K562 (cell line): ENCODE results near the gene PPT1. TPM values are rescaled to one million over a fixed set of nuclear protein-coding genes. Genes with fewer than 3 reads are reported as not detected.

Experiments used
- ELF4 ChIP-seq: fragments of 450-650 bp; formaldehyde crosslinking; IDR thresholded peaks from 2 replicates; pipeline ENCODE4 v1.4.0; 2022; ENCODE audit warnings: missing genetic modification characterization
- EP400 ChIP-seq: fragments of 450-650 bp; IDR thresholded peaks from 2 replicates; pipeline ENCODE4 v1.6.1; 2017; ENCODE audit warnings: antibody characterized with exemption, mild to moderate bottlenecking, moderate library complexity
- HCFC1 ChIP-seq: IDR thresholded peaks from 2 replicates; pipeline ENCODE4 v1.6.1; 2012; ENCODE audit warnings: low read depth, low read length, improper control_type of control experiment
- HNRNPH1 ChIP-seq: fragments of 200-400 bp; formaldehyde crosslinking; optimal IDR thresholded peaks from 2 replicates; pipeline ENCODE3; 2017; ENCODE audit warnings: low read depth, mild to moderate bottlenecking, low read length, moderate library complexity
- ILK ChIP-seq: fragments of 450-650 bp; IDR thresholded peaks from 2 replicates; pipeline ENCODE4 v1.6.1; 2016; ENCODE audit warnings: missing genetic modification characterization, low read depth, mild to moderate bottlenecking, missing compliant biosample characterization, moderate library complexity, borderline replicate concordance
- MAFK ChIP-seq: IDR thresholded peaks from 2 replicates; pipeline ENCODE4 v1.6.1; 2011; ENCODE audit warnings: low read length, improper control_type of control experiment
- PURB ChIP-seq: sonication (generic); formaldehyde crosslinking; IDR thresholded peaks from 2 replicates; pipeline ENCODE4 v1.9.0; 2021; ENCODE audit warnings: low read depth, mild to moderate bottlenecking, missing genetic modification reagents
- SETDB1 ChIP-seq: IDR thresholded peaks from one replicate; pipeline ENCODE4 v1.6.1; 2012; ENCODE audit warnings: low read length, control low read depth, inconsistent platforms
- ZNF165 ChIP-seq: fragments of 250-450 bp; sonication (Bioruptor Pico); IDR thresholded peaks from 2 replicates; pipeline ENCODE4 v1.4.0; 2020; ENCODE audit warnings: borderline replicate concordance
- ZNF696 ChIP-seq: fragments of 250-450 bp; sonication (Bioruptor Pico); conservative IDR thresholded peaks from 2 replicates; pipeline ENCODE4 v1.4.0; 2020; ENCODE audit warnings: mild to moderate bottlenecking, moderate library complexity
- polyA plus RNA-seq, 8 experiments: library from polyadenylated mRNA; depleted of rRNA in 4 of 8; stranded (reverse) in 5 of 8; unstranded in 3 of 8; fragments of >200 nt; fragmentation: Nextera tagmentation in 2 of 8; fragmentation: Illumina TruSeq in 1 of 8; extraction: Ambion mirVana in 2 of 8; extraction: Trizol in 1 of 8; gene quantifications; 2 replicates each; pipeline versions ENCODE4 v1.2.1 to v1.2.3, GENCODE V29; 2011 to 2014; ENCODE audit warnings: inconsistent platforms in 1 of 8, missing spikeins in 1 of 8
- total RNA-seq, 7 experiments: library from RNA; depleted of rRNA in 6 of 7; stranded (reverse); fragments of >200 nt in 6 of 7; fragmentation: Illumina TruSeq in 2 of 7; extraction: Trizol in 2 of 7; gene quantifications; 2 replicates each; pipeline versions ENCODE4 v1.2.1 to v1.2.3, GENCODE V29; 2011 to 2021; ENCODE audit warnings: low replicate concordance in 1 of 7
- TF ChIP-seq, protein P1 (sequence below): fragments of 250-450 bp; sonication (Bioruptor Pico); IDR thresholded peaks from 2 replicates; pipeline ENCODE4 v1.8.0; 2021; ENCODE audit warnings: borderline replicate concordance, mild to moderate bottlenecking, moderate library complexity; ENCODE audit not compliant: poor library complexity, severe bottlenecking
- TF ChIP-seq, protein P2 (sequence below): sonication (generic); formaldehyde crosslinking; IDR thresholded peaks from 2 replicates; pipeline ENCODE4 v1.4.0; 2020; ENCODE audit warnings: mild to moderate bottlenecking, missing genetic modification reagents
- TF ChIP-seq, protein P3 (sequence below): fragments of 250-450 bp; sonication (Bioruptor Pico); IDR thresholded peaks from 2 replicates; pipeline ENCODE4 v1.5.0; 2020; ENCODE audit warnings: mild to moderate bottlenecking
- TF ChIP-seq, protein P4 (sequence below), 2 experiments: fragments of 450-650 bp in 1 of 2; sonication (generic) in 1 of 2; formaldehyde crosslinking in 1 of 2; IDR thresholded peaks in 1 of 2; conservative IDR thresholded peaks in 1 of 2; 2 replicates each; pipeline versions ENCODE4 v1.6.1 to v1.8.1; 2016 to 2023; ENCODE audit warnings: mild to moderate bottlenecking in 2 of 2, moderate library complexity in 2 of 2, inconsistent platforms in 1 of 2, missing genetic modification reagents in 1 of 2
- TF ChIP-seq, protein P5 (sequence below): fragments of 250-450 bp; sonication (Bioruptor Pico); IDR thresholded peaks from 2 replicates; pipeline ENCODE4 v1.4.0; 2020; ENCODE audit warnings: mild to moderate bottlenecking, moderate library complexity

PPT1 gene
- total and polyA plus RNA-seq, 9 of the 15 experiments (the other 6 are each of a cell fraction or from before 2014, with no cell fraction given): 72.2 to 285 (median 143) TPM

DNA sequence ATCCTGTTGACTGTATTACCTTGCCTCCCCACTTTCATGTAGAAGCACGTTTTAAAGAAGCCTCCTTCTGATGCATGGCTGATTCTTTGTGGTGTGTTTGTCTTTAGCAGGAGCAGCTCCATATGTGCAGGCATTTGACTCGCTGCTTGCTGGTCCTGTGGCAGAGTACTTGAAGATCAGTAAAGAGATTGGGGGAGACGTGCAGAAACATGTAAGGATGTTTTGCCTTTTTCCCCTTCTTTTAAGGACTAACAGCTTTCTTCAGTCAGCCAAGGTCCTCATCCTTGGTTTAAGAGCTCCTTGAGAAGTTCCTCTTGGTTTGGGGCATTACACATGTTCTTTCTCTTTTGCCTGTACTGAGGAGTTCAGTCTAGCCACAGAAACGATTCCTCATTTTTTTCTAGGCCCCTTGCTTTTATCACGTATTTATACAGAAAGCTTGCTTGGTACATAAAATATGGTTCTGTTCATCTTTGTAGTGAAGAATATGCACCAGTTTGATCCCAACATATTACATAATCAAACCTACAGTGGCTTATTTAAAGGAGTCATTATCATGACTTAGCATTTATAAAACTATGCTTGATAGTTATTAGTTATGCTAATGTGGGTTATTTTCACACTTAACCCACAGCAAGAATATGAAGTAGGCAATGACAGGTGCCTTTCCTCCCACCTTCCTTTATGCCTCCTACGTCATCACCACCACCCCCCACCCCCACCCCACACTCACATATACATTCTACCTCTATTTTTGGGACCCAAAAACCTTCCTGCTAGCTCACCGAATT lies 36.9 kb downstream of the PPT1 start (continued):
- TF ChIP-seq ILK (tag): peak; percentile 68; the same call in 1 of the 2 replicates
- no peak for TF ChIP-seq HNRNPH1
- no peak for TF ChIP-seq PURB (CRISPR knock-in tag)
- TF ChIP-seq MAFK: peak; percentile 29; the same call in 1 of the 2 replicates
- no peak for TF ChIP-seq SETDB1
- TF ChIP-seq EP400: no peak
- TF ChIP-seq, protein P1, sequence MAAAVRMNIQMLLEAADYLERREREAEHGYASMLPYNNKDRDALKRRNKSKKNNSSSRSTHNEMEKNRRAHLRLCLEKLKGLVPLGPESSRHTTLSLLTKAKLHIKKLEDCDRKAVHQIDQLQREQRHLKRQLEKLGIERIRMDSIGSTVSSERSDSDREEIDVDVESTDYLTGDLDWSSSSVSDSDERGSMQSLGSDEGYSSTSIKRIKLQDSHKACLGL (CRISPR knock-in tag): peak; percentile 30
- TF ChIP-seq, protein P2, sequence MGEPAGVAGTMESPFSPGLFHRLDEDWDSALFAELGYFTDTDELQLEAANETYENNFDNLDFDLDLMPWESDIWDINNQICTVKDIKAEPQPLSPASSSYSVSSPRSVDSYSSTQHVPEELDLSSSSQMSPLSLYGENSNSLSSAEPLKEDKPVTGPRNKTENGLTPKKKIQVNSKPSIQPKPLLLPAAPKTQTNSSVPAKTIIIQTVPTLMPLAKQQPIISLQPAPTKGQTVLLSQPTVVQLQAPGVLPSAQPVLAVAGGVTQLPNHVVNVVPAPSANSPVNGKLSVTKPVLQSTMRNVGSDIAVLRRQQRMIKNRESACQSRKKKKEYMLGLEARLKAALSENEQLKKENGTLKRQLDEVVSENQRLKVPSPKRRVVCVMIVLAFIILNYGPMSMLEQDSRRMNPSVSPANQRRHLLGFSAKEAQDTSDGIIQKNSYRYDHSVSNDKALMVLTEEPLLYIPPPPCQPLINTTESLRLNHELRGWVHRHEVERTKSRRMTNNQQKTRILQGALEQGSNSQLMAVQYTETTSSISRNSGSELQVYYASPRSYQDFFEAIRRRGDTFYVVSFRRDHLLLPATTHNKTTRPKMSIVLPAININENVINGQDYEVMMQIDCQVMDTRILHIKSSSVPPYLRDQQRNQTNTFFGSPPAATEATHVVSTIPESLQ (CRISPR knock-in tag): no peak
- TF ChIP-seq HCFC1: no peak
- no peak for TF ChIP-seq ZNF696 (CRISPR knock-in tag)
- peak; percentile 96 for TF ChIP-seq ZNF165
- TF ChIP-seq, protein P3, sequence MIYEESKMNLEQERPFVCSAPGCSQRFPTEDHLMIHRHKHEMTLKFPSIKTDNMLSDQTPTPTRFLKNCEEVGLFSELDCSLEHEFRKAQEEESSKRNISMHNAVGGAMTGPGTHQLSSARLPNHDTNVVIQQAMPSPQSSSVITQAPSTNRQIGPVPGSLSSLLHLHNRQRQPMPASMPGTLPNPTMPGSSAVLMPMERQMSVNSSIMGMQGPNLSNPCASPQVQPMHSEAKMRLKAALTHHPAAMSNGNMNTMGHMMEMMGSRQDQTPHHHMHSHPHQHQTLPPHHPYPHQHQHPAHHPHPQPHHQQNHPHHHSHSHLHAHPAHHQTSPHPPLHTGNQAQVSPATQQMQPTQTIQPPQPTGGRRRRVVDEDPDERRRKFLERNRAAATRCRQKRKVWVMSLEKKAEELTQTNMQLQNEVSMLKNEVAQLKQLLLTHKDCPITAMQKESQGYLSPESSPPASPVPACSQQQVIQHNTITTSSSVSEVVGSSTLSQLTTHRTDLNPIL (CRISPR knock-in tag): peak; percentile 83
- TF ChIP-seq, protein P4, sequence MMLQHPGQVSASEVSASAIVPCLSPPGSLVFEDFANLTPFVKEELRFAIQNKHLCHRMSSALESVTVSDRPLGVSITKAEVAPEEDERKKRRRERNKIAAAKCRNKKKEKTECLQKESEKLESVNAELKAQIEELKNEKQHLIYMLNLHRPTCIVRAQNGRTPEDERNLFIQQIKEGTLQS (IDR thresholded peaks at IDR 0.05): no peak
- TF ChIP-seq, protein P4 (CRISPR knock-in tag; conservative IDR thresholded peaks at IDR 0.05): no peak
- 0 out of 2 replicates have a peak, but pooled peaks have one; percentile 16 for TF ChIP-seq ELF4 (CRISPR knock-in tag)
- TF ChIP-seq, protein P5, sequence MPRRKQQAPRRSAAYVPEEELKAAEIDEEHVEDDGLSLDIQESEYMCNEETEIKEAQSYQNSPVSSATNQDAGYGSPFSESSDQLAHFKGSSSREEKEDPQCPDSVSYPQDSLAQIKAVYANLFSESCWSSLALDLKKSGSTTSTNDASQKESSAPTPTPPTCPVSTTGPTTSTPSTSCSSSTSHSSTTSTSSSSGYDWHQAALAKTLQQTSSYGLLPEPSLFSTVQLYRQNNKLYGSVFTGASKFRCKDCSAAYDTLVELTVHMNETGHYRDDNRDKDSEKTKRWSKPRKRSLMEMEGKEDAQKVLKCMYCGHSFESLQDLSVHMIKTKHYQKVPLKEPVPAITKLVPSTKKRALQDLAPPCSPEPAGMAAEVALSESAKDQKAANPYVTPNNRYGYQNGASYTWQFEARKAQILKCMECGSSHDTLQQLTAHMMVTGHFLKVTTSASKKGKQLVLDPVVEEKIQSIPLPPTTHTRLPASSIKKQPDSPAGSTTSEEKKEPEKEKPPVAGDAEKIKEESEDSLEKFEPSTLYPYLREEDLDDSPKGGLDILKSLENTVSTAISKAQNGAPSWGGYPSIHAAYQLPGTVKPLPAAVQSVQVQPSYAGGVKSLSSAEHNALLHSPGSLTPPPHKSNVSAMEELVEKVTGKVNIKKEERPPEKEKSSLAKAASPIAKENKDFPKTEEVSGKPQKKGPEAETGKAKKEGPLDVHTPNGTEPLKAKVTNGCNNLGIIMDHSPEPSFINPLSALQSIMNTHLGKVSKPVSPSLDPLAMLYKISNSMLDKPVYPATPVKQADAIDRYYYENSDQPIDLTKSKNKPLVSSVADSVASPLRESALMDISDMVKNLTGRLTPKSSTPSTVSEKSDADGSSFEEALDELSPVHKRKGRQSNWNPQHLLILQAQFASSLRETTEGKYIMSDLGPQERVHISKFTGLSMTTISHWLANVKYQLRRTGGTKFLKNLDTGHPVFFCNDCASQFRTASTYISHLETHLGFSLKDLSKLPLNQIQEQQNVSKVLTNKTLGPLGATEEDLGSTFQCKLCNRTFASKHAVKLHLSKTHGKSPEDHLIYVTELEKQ (CRISPR knock-in tag): peak; percentile 77
